CMK (cell line): ENCODE results near the gene SHROOM2.
"Not testable (repeated sequence)": the region's sequence is repeated elsewhere in the genome, so short reads cannot be mapped to it uniquely, and the experiment has no call there.

Experiments used
- DNase-seq: peaks from one replicate; pipeline ENCODE4 v3.0.0-alpha.2; 2010; ENCODE audit warnings: low read depth

SHROOM2 gene

DNA sequence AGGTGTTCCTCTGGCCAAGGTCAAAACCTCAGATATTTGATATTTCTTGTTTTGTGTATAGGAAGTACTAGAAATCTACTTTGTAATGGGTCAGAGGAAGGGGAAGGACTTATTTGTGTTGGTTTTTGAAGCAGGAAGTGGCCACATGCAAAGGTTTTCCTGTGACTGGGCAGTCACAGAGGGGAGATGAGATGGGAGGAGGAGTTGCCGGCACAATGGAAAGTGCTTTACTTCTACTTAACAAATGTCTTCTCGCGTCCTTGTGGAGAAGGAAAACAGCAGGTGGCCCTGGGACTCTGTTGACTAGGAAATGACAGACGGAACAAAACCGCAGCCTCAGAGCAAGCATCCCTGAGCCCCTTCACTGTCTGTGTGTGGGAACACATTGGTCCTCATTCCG is 46.6 kb downstream of the SHROOM2 start:
- DNase-seq, result no peak

DNA sequence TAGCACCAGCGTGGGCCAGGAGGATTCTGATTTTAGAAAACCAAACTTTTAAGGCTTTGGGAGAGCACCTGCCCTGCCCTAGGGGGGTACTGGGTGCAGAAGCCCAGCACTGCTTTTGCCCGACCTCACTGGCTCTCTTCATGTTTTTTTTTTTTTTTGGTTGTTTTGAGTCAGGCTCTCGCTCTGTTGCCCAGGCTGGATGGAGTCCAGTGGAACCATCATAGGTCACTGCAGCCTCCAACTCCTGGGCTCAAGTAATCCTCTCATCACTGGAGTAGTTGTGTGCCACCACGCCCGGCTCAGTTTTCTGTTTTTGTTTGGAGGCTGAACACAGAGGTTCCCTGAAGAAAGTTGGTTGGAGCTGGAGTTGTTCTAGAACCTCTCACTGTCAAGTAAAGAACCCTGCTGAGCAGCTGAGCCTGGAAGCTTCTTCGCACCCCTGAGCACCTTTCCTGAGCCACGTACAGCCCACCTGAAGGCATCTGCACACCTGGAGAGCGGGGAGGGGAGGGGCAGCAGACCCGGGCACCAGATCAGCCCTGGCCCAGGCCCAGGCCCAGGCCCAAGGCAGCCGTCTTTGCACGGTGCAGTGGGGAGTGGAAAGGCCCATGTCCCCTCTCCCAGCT is 49.5 kb downstream of the SHROOM2 start:
- DNase-seq, result no peak

DNA sequence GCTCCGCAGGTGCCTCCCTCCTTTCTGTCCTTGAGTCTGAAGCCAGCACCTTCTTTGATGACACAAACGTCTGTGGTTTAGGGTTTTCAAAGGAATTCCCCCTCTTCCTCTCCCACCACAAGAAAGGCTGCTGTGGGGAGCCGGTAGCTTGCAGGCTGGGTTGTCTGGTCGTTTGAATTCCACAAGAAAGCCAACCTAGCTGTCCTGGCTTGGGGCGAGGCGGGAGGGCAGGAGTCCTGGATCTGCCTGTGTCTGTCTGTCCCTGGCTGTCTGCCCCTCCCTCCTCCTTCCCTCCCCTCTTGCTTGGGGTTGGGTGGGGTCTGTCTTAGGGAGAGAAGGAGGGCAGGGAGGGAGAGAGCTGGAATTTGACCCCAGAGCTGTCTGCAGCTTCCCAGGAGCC is 56.3 kb downstream of the SHROOM2 start:
- DNase-seq, result no peak

DNA sequence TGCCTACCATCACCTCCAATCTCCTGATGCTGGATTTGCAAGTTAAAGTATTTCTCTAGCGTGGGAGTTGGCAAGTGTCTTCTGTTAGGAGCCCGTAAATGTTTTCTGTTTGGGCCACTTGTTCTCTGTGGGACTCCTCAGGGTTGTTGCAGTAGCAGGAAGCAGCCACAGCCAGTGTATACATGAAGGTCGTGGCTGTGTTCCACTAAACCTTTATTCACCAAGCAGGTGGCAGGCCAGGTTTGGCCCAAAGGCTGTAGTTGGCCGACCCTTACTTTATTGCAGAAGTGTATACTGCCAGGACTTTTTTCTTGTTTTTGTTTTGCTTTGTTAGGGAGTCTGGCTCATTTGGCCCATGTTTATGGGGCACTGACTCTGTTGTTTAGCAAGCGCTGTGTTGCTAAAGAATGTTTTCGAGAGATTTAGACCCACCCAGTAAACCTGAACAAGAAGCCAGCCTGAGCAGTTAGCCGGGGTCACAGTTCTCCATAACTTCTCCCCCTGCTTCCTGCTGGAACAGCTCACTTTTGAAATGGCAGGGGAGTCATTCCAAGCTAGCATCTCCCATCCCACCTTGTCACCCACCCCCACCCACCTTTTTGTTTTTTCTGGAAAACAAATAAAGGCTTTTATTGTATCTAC is 58.8 kb downstream of the SHROOM2 start:
- no peak for DNase-seq

DNA sequence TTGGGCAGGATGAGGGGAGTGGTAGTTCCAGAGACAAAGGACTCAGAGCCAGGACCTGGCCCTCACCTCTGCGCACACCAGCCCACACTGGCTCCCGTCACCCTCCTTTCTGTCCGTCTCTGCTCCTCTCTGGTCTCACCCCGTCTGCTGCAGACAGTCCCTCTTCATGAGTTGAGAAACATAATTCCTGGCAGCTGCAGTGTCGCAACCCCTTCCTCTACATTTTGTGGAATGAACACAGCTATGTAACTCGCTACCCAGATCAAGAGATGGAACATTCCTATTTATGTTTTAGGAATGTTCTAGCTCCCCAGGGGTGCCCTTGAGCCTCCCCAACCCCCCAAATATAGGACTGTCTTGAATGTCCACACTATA is 59.3 kb downstream of the SHROOM2 start:
- DNase-seq, result no peak

DNA sequence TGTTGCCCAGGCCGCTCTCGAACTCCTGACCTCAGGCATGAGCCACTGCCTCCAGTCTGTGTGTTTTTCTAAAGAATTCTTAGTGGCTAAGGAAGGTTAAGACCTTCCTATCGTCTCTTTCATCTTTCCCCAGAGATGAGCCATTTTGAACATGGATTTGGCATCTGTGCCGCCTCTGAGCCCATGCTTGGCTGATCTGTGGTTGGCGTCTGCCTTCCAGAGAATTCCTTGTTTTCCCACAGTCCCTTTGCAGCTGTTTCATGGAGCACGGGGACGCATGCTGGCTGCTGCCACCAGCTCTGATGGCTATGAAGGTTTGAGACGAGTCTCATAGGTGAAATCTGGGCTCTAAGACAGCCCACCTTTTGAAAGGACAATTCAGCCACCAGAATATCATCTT is 60.4 kb downstream of the SHROOM2 start:
- DNase-seq, result no peak

DNA sequence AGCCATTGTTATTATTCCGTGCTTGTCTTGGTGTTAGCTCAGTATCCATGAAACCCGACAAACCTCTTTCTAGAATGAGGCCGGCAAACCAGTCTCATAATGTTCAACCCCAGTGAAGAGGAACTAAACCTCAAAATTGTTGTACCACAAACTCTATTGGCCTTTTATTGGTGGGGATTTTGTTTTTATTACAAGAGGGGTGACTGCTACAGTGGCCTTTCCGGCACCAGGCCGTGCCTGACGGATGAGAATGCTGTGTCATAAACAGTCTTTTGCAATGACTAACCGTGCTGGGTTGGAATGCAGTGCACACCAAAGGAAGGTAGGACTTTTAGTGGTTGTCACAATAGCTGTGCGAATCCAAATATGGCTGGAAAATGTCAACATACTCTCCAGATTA is 60.8 kb downstream of the SHROOM2 start:
- DNase-seq, result no peak

DNA sequence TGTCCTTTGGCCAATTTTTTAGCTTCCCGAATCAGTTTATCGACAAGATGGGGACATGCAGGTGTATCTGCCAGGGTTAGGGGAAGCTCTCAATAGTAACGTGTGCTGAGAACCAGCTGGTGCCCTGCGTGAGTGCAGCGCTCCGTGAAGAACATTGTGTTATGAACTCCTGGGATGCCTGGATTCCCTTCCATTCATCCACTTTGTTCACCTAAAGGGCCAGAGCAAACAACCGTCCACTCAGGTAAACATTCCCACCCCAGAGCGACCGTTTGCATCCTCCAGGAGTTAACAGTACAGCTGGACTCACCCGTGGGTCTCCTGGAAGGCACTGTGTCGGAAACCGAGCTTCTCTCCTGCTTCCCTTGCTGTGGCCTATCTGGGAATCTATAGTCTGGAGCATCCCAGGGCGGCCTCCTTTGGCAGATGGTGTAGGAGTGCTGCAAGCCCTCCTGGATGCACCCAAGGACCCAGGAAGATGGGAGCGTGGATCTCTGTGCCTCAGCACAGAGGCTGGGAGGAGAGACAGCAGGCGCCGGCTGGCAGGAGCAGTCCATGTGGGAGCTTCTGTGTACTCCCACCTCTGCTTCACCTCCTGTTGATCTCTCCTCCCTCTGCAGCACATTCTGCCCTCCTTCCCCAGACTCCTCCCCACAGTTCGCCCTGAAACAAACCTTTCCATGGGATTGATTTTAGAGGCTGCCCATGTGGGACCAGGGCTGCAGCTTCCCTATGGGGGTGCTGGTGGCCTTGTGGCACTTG is 62.7 kb downstream of the SHROOM2 start:
- DNase-seq, result no peak

DNA sequence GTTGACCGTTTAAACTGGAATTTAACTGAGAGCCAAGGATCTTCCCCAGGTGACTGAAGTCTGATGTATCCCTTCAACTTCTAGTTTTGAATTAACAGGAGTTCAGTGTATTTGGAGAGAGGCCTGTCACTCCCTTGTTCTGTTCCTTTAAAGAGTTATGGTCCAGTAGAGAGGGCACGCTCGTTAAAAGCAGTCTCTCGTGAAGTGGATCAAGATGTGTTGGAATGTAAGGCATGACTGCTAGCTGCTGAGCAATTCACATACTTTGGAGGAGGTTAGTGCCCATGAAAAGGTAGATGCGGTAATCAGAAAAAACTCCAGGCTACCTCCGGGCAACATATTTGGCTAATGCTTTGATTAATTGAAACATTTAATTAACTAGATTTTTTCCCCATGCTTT is 65.7 kb downstream of the SHROOM2 start:
- DNase-seq, result no peak

DNA sequence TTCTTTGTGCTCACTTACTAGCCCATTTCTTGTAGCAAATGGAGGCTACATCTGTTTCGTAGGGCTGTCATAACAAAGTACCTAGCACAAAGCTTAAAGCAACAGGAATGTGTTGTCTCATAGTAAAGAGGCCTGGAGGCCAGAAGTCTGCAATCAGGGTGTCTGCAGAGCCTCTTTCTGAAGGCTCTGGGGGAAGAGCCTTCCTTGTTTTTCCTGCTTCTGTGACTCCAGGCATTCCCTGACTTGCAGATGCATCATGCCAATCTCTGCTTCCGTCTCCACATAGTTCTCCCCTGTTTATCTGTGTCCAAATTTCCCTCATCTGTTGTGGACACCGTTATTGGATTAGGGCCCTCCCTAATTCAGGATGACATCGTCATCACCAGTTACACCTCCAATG is 67.1 kb downstream of the SHROOM2 start:
- no peak for DNase-seq

DNA sequence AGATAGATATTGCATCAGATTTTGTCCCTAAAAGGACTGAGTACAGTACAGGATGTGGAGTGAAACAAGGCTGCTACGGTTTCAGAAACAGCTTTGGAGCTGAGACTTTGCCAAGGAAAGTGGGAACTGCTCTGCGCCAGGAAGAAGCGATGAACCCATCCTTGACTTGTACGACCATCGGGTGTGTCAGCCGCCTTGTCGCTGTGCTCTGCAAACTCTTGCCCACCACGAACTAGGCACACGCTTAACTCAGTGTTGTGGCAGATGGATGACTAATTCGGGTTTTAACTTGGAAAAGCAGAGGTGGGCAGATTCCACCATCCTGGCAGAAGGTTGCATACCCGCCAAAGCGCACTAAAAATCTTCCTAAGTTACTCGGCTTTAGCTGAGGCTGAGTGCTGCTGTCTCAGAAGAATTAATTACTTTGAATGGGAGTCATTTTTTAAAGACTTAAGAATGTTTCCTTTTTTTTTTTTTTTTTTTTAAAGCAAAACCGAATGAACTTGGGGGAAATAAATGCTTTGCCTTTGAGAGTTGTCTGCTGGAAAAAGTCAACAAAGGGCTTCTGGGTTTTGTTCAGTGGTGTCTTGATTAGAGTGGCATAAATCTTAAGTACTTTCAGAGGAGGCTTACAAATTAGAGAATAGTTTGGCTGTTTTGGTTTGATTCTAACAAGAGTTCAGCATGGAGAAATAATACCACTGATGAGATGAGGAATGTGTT is 69.5 kb downstream of the SHROOM2 start:
- no peak for DNase-seq

DNA sequence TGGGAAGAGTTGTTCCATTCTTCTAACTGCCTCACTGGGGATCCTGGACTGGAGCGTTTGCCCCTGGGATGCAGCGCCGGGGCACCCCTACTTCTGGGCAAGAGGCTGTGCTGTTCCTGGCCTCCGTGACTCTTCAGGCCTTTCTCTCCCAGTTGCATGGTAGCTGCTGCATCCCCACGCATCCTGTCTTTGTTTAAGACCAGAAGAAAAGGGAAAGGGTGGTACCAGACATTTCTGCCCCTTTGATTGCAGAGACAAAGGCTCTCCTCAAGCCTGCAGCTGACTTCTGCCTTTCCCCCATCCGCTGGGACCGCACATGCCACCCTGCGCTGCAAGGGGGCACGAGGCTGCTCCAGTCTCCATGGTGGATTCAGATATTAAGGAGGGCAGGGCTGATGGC is 70.4 kb downstream of the SHROOM2 start:
- no peak for DNase-seq

DNA sequence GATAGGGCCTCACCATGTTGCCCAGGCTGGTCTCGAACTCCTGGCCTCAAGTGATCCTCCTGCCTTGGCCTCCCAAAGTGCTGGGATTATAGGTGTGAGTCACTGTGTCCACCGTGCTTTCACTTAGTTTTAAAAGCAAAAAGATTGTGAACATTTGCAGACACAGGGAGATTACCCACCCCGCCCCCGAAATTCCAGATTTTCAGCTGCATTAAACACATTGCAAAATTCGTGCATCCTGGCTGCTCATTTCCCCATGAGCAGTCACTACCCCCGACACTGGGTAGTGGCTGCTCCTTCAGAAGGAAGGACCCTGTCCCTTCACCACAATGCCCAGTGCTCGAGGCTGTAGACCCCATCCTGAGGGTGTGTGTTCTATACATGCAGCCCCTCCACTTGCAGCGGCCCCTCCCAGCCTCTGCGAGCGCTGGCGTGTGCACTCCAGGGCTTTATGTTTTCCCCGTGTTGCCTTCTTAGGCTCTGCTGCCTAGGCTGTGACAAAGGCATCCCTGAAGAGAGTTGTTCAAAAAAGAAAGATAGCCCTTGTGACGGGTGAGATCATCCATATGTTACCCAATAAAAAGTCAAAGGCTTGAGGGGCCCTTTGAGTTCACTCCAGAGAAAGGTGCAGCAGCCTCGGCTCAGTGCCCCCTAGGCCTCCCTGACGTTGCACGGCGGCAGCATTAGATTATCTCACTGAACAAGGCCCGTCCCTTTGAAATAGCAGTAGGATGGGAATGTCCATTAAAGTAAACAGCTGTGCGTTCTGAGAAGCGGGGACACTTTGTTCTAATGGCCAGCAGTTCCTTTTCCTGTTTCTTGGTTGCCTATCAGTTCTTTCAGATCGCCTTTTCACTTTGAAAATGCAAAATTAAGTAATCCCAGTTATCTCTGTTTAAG is 71.6 kb downstream of the SHROOM2 start:
- no peak for DNase-seq

DNA sequence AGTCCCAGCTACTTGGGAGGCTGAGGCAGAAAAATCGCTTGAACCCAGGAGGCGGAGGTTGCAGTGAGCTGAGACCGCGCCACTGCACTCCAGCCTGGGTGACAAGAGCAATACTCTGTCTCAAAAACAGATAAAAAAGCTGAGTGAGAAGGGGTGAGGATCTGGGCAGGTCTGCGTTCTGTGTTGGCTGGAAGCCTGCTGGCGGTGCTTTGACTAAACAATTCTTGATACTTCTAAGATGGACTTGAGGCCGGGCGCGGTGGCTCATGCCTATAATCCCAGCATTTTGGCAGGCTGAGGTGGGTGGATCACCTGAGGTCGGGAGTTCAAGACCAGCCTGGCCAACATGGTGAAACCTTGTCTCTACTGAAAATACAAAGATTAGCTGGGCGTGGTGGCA is 72.5 kb downstream of the SHROOM2 start:
- not testable (repeated sequence) for DNase-seq

DNA sequence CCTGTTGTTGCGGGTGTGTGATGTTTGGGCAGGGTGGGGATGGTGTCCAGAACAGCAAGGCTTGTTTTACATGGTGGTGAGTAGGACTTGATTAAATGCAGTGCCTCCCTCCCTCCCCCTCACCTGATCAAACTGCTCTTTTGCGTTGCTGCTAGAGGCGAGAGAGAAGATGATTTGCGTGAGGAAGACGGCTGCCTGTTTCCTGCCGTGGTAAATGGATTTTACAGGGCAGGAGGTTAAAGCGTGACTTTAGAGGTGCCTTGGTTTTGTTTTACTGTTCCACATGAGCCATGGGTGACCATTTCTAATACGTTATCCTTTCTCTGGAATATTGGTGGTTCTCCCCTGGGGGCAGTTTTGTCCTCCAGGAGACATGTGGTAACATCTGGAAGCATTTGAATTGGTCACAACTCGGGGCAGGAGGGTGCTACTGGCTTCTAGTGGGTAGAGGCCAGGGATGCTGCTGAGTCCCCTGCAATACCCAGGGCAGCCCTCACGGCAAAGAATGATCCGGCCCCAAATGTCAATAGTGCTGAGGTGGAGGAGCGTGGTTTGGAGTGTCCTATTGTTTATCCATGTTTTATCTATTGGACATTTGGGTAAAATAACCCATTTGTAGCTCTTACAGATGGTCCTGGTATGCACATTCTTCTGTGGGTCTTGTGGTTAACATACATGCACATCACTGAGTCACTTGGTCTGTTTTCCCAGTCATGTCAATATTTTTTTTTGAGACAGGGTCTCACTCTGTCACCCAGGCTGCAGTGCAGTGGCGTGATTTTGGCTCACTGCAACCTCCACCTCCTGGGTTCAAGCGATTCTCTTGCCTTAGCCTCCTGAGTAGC is 73.7 kb downstream of the SHROOM2 start:
- DNase-seq, result no peak

DNA sequence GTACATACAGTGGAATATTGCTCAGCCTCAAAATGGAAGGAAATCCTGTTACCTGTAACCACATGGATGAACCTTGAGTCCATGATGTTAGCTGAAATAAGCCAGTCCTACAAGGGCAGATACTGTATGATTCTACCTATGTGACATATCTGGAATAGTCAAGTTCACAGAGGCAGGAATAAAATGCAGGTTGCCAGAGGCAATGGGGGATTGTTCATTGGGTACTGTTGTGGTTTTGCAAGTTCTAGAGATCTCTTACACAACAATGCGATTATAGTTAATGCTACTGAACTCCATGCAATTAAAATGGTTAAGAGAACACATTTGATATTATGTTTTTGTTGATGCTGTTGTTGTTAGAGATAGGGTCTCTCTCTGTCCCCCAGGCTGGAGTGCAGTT is 74.6 kb downstream of the SHROOM2 start:
- DNase-seq, result no peak

DNA sequence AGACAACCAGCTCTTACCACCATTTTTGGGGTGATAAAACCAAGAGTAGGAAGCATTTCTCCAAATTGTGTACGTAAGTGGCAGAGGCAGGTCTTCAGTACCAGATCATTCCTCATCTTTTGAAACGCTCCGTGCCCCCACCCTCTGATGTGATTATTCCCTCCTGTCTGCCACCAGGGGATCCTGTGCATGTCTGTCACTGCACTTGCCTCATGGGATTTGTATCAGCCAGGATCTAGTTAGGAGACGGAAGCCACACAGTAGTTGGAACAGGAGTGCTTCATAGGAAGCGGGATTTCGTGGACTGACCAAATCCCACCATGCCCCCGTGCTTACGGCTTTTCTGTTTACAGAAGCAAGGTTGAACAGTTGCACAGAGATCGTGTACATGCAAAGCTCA is 75.5 kb downstream of the SHROOM2 start:
- no peak for DNase-seq

DNA sequence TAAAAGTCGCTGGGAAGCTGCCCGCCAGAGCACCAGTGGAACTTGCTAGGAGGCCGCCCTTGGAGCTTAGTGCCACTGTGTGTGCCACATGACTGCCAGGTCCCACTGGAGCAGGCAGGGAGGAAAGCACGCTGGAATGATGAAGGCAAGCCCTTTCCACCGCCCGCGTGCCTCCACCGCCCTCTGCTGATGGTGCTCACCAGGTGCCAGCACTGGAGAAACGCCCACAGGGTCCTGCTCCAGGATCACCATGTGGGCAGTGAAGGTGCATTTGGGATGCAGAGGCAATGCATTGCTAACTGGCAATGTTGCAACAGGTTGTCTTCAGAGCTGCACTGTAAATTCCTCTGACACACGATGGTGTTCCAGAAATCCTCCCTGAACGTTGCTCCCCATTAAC is 76.3 kb downstream of the SHROOM2 start:
- no peak for DNase-seq

DNA sequence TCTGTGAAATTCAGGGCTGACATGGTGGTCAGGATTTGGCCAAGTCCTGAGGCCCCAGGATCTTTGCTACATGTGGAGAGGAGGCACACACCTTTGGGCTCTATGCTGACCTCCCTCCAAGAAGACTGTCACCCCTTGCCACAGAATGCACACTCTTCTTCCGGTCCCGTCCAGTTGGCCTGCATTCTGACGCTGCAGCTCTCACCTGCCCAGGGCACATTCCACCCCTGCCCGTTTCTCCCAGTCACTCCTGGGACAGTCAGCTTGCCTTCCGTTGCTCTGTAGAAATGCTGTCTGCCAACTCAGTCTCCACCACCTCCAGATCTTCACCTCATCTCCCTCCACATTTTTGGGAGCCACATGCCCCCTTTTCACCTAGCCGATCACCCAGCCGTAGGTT is 76.7 kb downstream of the SHROOM2 start:
- DNase-seq, result no peak

DNA sequence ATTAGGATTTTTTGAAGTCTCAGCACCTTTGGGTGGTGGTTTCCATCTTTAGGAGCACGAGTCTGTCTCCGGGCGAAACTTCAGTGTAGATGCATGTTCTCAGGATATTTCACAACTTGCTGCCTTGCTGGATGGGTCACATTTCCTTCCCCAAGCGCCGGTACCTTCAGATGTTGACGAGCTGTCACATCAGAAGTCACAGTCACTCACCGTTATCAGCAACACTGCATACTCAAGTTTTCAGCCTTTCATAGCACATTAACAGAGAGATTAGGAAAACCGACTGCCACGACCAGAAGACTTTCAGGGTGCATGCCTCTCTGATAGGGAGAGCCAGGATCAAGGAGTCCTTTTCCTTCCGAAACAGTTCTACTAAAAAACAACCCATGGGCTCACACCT is 77.8 kb downstream of the SHROOM2 start:
- no peak for DNase-seq
